Stomach (tissue), 4 donors: Measurements from ENCODE around the gene TAC4.

Experiments
- POLR2A ChIP-seq, 4 donors: fragments of 450-650 bp; IDR thresholded peaks; one replicate each; pipeline ENCODE4 v1.6.1; 2016; ENCODE audit warnings: antibody characterized with exemption in 4 of 4, control low read depth in 2 of 4, mild to moderate bottlenecking in 1 of 4, moderate library complexity in 1 of 4
- POLR2AphosphoS5 ChIP-seq, 3 donors: sonication (generic); formaldehyde crosslinking; IDR thresholded peaks; one replicate each; pipeline ENCODE4 v1.6.1; 2016; ENCODE audit warnings: antibody characterized with exemption in 3 of 3

DNA sequence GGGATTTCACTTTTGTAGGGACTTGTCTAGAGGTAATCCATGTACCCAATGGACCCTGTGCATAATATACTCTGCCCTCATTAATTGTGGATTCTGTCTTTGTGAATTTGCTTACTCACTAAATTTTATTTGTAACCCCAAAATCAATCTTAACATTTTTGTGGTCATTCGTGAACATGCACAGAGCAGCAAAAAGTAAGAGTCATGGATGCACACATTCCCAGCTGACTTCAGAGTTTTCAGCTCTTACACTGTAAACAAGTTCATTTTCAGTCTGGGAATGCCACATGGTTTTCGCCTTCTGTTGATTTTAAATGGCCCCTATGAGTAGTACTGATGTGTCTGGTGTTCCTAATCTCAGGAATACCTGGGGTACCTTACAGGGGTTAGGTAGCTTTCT is 24.3 kb downstream of the TAC4 start:
- TF ChIP-seq POLR2AphosphoS5 (IDR thresholded peaks at IDR 0.05) (no peak), POLR2A (IDR thresholded peaks at IDR 0.05) (no peak)
